K562 (cell line): ENCODE results near the gene RNF19B. TPM values are rescaled to one million over a fixed set of nuclear protein-coding genes. Genes with fewer than 3 reads are reported as not detected.

Experiments
- ATF7 ChIP-seq: fragments of 450-650 bp; IDR thresholded peaks from 2 replicates; pipeline ENCODE4 v1.7.1; 2014; ENCODE audit warnings: mild to moderate bottlenecking, moderate library complexity
- CBX2 ChIP-seq: fragments of 200-600 bp; sonication (generic); IDR thresholded peaks from one replicate; pipeline ENCODE4 v1.6.1; 2012; ENCODE audit warnings: mild to moderate bottlenecking, low read length, inconsistent platforms; ENCODE audit not compliant: insufficient read depth, poor library complexity, severe bottlenecking
- GABPB2 ChIP-seq: fragments of 250-450 bp; sonication (Bioruptor Pico); conservative IDR thresholded peaks from 2 replicates; pipeline ENCODE4 v1.5.1; 2021; ENCODE audit warnings: mild to moderate bottlenecking
- GATAD2B ChIP-seq: fragments of 450-650 bp; IDR thresholded peaks from 2 replicates; pipeline ENCODE4 v1.6.1; 2017; ENCODE audit warnings: mild to moderate bottlenecking, borderline replicate concordance
- MAFG ChIP-seq: fragments of 450-650 bp; conservative IDR thresholded peaks from 2 replicates; pipeline ENCODE4 v1.6.1; 2016; ENCODE audit warnings: missing genetic modification characterization, missing compliant biosample characterization
- MEIS2 ChIP-seq: fragments of 450-650 bp; IDR thresholded peaks from 2 replicates; pipeline ENCODE4 v1.6.1; 2014; ENCODE audit warnings: mild to moderate bottlenecking; ENCODE audit not compliant: partially characterized antibody
- MTA1 ChIP-seq: fragments of 450-650 bp; IDR thresholded peaks from 2 replicates; pipeline ENCODE4 v1.6.1; 2017; ENCODE audit warnings: borderline replicate concordance
- PTRF ChIP-seq: fragments of 450-650 bp; IDR thresholded peaks from 2 replicates; pipeline ENCODE4 v1.6.1; 2016; ENCODE audit warnings: mild to moderate bottlenecking, missing genetic modification characterization, missing compliant biosample characterization
- SP1 ChIP-seq: sonication (generic); formaldehyde crosslinking; IDR thresholded peaks from 2 replicates; pipeline ENCODE4 v1.8.1; 2022; ENCODE audit warnings: mild to moderate bottlenecking, missing genetic modification reagents
- TEAD1 ChIP-seq, 2 experiments: fragments of 450-650 bp in 1 of 2; sonication (generic) in 1 of 2; formaldehyde crosslinking; IDR thresholded peaks; 2 replicates each; pipeline versions ENCODE4 v1.4.0 to v1.8.0; 2020 to 2022; ENCODE audit warnings: mild to moderate bottlenecking in 2 of 2, missing genetic modification reagents in 1 of 2
- ZBTB7A ChIP-seq: IDR thresholded peaks from 2 replicates; pipeline ENCODE4 v1.6.1; 2011; ENCODE audit warnings: low read depth, mild to moderate bottlenecking, low read length, moderate library complexity, borderline replicate concordance; ENCODE audit not compliant: control insufficient read depth
- polyA plus RNA-seq, 8 experiments: library from polyadenylated mRNA; depleted of rRNA in 4 of 8; stranded (reverse) in 5 of 8; unstranded in 3 of 8; fragments of >200 nt; fragmentation: Nextera tagmentation in 2 of 8; fragmentation: Illumina TruSeq in 1 of 8; extraction: Ambion mirVana in 2 of 8; extraction: Trizol in 1 of 8; gene quantifications; 2 replicates each; pipeline versions ENCODE4 v1.2.1 to v1.2.3, GENCODE V29; 2011 to 2014; ENCODE audit warnings: inconsistent platforms in 1 of 8, missing spikeins in 1 of 8
- total RNA-seq, 7 experiments: library from RNA; depleted of rRNA in 6 of 7; stranded (reverse); fragments of >200 nt in 6 of 7; fragmentation: Illumina TruSeq in 2 of 7; extraction: Trizol in 2 of 7; gene quantifications; 2 replicates each; pipeline versions ENCODE4 v1.2.1 to v1.2.3, GENCODE V29; 2011 to 2021; ENCODE audit warnings: low replicate concordance in 1 of 7
- TF ChIP-seq, protein P1 (sequence below): fragments of 250-450 bp; sonication (Bioruptor Pico); IDR thresholded peaks from 2 replicates; pipeline ENCODE4 v1.8.0; 2022; ENCODE audit warnings: inconsistent platforms, mild to moderate bottlenecking, moderate library complexity, borderline replicate concordance
- TF ChIP-seq, protein P2 (sequence below): sonication (generic); formaldehyde crosslinking; IDR thresholded peaks from 2 replicates; pipeline ENCODE4 v1.9.0; 2022; ENCODE audit warnings: mild to moderate bottlenecking, missing genetic modification reagents
- TF ChIP-seq, protein P3 (sequence below): fragments of 450-650 bp; IDR thresholded peaks from 2 replicates; pipeline ENCODE4 v1.7.1; 2018; ENCODE audit warnings: mild to moderate bottlenecking, low read depth; ENCODE audit not compliant: partially characterized antibody
- TF ChIP-seq, protein P4 (sequence below): fragments of 250-450 bp; sonication (Bioruptor Pico); IDR thresholded peaks from 2 replicates; pipeline ENCODE4 v1.8.0; 2021; ENCODE audit warnings: moderate library complexity, mild to moderate bottlenecking, inconsistent platforms
- TF ChIP-seq, protein P5 (sequence below): fragments of 450-650 bp; formaldehyde crosslinking; IDR thresholded peaks from 2 replicates; pipeline ENCODE4 v1.4.0; 2020; ENCODE audit warnings: mild to moderate bottlenecking, moderate library complexity
- TF ChIP-seq, protein P6 (sequence below): sonication (generic); formaldehyde crosslinking; IDR thresholded peaks from 2 replicates; pipeline ENCODE4 v1.5.0; 2020; ENCODE audit warnings: missing genetic modification reagents
- TF ChIP-seq, protein P7 (sequence below): fragments of 450-650 bp; IDR thresholded peaks from 2 replicates; pipeline ENCODE4 v1.6.1; 2016; ENCODE audit warnings: antibody characterized with exemption

Gene RNF19B
- total and polyA plus RNA-seq, 9 of the 15 experiments (the other 6 are each of a cell fraction or from before 2014, with no cell fraction given), result 2.6 to 14.9 (median 10.1) TPM

DNA sequence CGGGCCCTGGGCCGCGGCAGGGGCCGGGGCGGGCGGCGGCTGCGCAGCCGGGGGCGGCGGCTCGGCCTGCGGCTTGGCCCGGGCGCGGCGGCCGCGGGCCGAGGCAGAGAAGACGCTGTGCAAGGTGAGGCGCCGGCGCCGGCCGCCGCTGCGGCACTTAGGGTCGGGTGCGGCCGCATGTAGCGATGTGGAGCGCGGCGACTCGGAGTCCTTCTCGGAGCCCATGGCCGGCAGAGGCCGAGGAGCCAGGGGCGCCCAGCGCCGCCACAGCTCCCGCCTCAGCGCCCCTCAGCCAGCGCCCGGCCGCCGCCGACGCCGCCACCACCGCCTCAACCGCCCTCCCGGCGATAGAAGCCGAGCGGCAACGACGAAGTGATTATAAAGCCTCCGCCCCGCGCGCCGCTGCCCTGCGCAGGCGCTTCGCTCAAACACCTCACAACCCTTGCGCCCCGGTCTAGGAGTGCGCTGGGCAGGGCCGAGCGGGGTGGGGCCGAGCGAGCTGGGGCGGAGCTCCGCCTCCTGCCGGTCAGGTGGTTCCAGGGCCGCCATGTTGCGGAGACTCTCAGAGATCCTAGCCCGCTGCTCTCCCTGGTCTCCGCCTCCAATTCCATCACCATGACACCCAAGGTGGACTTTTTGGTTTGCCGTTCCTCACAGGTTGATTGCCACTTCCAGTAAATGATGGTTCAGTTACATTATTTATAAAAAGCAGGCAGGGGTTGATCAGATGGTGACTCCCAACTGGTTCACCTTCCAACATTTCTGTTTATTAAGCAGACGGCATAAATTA is at the start of gene RNF19B (continued):
- TF ChIP-seq, protein P1, sequence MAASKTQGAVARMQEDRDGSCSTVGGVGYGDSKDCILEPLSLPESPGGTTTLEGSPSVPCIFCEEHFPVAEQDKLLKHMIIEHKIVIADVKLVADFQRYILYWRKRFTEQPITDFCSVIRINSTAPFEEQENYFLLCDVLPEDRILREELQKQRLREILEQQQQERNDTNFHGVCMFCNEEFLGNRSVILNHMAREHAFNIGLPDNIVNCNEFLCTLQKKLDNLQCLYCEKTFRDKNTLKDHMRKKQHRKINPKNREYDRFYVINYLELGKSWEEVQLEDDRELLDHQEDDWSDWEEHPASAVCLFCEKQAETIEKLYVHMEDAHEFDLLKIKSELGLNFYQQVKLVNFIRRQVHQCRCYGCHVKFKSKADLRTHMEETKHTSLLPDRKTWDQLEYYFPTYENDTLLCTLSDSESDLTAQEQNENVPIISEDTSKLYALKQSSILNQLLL, result no peak
- TF ChIP-seq, protein P2, sequence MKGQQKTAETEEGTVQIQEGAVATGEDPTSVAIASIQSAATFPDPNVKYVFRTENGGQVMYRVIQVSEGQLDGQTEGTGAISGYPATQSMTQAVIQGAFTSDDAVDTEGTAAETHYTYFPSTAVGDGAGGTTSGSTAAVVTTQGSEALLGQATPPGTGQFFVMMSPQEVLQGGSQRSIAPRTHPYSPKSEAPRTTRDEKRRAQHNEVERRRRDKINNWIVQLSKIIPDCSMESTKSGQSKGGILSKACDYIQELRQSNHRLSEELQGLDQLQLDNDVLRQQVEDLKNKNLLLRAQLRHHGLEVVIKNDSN (CRISPR knock-in tag), result peak; percentile 93
- TF ChIP-seq MEIS2 (peak; percentile 94), PTRF (tag) (no peak), TEAD1 (CRISPR knock-in tag; IDR thresholded peaks at IDR 0.05) (peak in 1 of 2 experiments; percentile 69; a peak in 1 of 4 replicates), GABPB2 (CRISPR knock-in tag) (0 out of 2 replicates have a peak, but pooled peaks have one; percentile 63), CBX2 (no peak), MTA1 (no peak), MAFG (no peak), SP1 (CRISPR knock-in tag) (peak; percentile 77; the same call in 1 of the 2 replicates), ATF7 (peak; percentile 83), ZBTB7A (peak; percentile 55; the same call in 1 of the 2 replicates), GATAD2B (0 out of 2 replicates have a peak, but pooled peaks have one; percentile 34)
- TF ChIP-seq, protein P3, sequence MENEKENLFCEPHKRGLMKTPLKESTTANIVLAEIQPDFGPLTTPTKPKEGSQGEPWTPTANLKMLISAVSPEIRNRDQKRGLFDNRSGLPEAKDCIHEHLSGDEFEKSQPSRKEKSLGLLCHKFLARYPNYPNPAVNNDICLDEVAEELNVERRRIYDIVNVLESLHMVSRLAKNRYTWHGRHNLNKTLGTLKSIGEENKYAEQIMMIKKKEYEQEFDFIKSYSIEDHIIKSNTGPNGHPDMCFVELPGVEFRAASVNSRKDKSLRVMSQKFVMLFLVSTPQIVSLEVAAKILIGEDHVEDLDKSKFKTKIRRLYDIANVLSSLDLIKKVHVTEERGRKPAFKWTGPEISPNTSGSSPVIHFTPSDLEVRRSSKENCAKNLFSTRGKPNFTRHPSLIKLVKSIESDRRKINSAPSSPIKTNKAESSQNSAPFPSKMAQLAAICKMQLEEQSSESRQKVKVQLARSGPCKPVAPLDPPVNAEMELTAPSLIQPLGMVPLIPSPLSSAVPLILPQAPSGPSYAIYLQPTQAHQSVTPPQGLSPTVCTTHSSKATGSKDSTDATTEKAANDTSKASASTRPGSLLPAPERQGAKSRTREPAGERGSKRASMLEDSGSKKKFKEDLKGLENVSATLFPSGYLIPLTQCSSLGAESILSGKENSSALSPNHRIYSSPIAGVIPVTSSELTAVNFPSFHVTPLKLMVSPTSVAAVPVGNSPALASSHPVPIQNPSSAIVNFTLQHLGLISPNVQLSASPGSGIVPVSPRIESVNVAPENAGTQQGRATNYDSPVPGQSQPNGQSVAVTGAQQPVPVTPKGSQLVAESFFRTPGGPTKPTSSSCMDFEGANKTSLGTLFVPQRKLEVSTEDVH, result no peak
- TF ChIP-seq, protein P4, sequence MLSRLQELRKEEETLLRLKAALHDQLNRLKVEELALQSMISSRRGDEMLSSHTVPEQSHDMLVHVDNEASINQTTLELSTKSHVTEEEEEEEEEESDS, result no peak
- TF ChIP-seq, protein P5, sequence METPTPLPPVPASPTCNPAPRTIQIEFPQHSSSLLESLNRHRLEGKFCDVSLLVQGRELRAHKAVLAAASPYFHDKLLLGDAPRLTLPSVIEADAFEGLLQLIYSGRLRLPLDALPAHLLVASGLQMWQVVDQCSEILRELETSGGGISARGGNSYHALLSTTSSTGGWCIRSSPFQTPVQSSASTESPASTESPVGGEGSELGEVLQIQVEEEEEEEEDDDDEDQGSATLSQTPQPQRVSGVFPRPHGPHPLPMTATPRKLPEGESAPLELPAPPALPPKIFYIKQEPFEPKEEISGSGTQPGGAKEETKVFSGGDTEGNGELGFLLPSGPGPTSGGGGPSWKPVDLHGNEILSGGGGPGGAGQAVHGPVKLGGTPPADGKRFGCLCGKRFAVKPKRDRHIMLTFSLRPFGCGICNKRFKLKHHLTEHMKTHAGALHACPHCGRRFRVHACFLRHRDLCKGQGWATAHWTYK (CRISPR knock-in tag), result peak; percentile 87
- TF ChIP-seq, protein P6, sequence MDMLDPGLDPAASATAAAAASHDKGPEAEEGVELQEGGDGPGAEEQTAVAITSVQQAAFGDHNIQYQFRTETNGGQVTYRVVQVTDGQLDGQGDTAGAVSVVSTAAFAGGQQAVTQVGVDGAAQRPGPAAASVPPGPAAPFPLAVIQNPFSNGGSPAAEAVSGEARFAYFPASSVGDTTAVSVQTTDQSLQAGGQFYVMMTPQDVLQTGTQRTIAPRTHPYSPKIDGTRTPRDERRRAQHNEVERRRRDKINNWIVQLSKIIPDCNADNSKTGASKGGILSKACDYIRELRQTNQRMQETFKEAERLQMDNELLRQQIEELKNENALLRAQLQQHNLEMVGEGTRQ (CRISPR knock-in tag), result peak; percentile 88
- TF ChIP-seq, protein P7, sequence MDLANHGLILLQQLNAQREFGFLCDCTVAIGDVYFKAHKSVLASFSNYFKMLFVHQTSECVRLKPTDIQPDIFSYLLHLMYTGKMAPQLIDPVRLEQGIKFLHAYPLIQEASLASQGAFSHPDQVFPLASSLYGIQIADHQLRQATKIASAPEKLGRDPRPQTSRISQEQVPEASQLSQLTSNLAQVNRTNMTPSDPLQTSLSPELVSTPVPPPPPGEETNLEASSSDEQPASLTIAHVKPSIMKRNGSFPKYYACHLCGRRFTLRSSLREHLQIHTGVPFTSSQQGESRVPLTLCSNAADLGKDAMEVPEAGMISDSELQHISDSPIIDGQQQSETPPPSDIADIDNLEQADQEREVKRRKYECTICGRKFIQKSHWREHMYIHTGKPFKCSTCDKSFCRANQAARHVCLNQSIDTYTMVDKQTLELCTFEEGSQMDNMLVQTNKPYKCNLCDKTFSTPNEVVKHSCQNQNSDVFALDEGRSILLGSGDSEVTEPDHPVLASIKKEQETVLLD, result peak; percentile 83
